ENCODE data around the gene PCSK2.

- TF ChIP-seq CTCF (IDR thresholded peaks at IDR 0.05) (no peak), POLR2A (IDR thresholded peaks at IDR 0.05) (no peak), POLR2AphosphoS5 (IDR thresholded peaks at IDR 0.05) (no peak)
These were observed 190.4 kb downstream of the PCSK2 start for GRCh38 chr20:17417225-17417624.
